Measurements from ENCODE around the gene CTSC. TPM values are rescaled to one million over a fixed set of nuclear protein-coding genes. Genes with fewer than 3 reads are reported as not detected.

The CTSC gene
- polyA plus RNA-seq, 1 donor from 2014 or later = 5.2 TPM

- Histone ChIP-seq H3K9me2 (ENCODE audit: insufficient read depth, low read length) (no peaks in the 10 kb centered on the region), H3K27ac (ENCODE audit: low read length) (no peak overlapping the region), H3K79me2 (replicated peaks; ENCODE audit: insufficient read depth, low read length) (no peaks in the 10 kb centered on the region), H3K4me3 (ENCODE audit: low read length) (no peak overlapping the region), H2AFZ (ENCODE audit: low read depth, low read length) (no peak overlapping the region), H3K9me3 (ENCODE audit: low read length) (no peaks in the 10 kb centered on the region), H3K27me3 (ENCODE audit: insufficient read depth, low read depth, low read length) (no peaks in the 10 kb centered on the region), H3F3A (ENCODE audit: insufficient read depth, low read length, poor library complexity, severe bottlenecking) (no peaks in the 10 kb centered on the region), H3K9ac (ENCODE audit: low read length) (no peak overlapping the region), H4K20me1 (ENCODE audit: insufficient read depth) (no peaks in the 10 kb centered on the region), H3K36me3 (ENCODE audit: insufficient read depth, low read length) (no peaks in the 10 kb centered on the region), H3K4me2 (ENCODE audit: low read length) (no peak overlapping the region)
- no peak for TF ChIP-seq POLR2AphosphoS5 (IDR thresholded peaks at IDR 0.05)
- no peak for TF ChIP-seq RAD21 (conservative IDR thresholded peaks at IDR 0.05)
- no peak for TF ChIP-seq MXI1 (conservative IDR thresholded peaks at IDR 0.05; ENCODE audit: poor library complexity, severe bottlenecking)
- no peak for TF ChIP-seq CTCF (IDR thresholded peaks at IDR 0.05; ENCODE audit: poor library complexity, severe bottlenecking)
- no peak for TF ChIP-seq TAF1 (IDR thresholded peaks at IDR 0.05; ENCODE audit: low read depth)
Observed at GRCh38 chr11:88333862-88334261, 3.7 kb downstream of the CTSC start.

- H3K9me3 ChIP-seq (ENCODE audit: low read length) = no peaks in the 10 kb centered on the region
- H2AFZ ChIP-seq (ENCODE audit: low read depth, low read length) = no peak overlapping the region
- H3K27me3 ChIP-seq (ENCODE audit: insufficient read depth, low read depth, low read length) = no peaks in the 10 kb centered on the region
- H3K4me3 ChIP-seq (ENCODE audit: low read length) = no peak overlapping the region
- no peak overlapping the region for H3K9ac ChIP-seq (ENCODE audit: low read length)
- no peaks in the 10 kb centered on the region for H3K9me2 ChIP-seq (ENCODE audit: insufficient read depth, low read length)
- no peak overlapping the region for H3K27ac ChIP-seq (ENCODE audit: low read length)
- H3F3A ChIP-seq (ENCODE audit: insufficient read depth, low read length, poor library complexity, severe bottlenecking) = no peaks in the 10 kb centered on the region
- TF ChIP-seq EZH2 (IDR thresholded peaks at IDR 0.05; ENCODE audit: borderline replicate concordance, insufficient read depth, low read length, poor library complexity, severe bottlenecking) (no peak), CTCF (IDR thresholded peaks at IDR 0.05; ENCODE audit: poor library complexity, severe bottlenecking) (no peak), REST (IDR thresholded peaks at IDR 0.05; ENCODE audit: borderline replicate concordance) (no peak), RAD21 (conservative IDR thresholded peaks at IDR 0.05) (no peak), TAF1 (IDR thresholded peaks at IDR 0.05; ENCODE audit: low read depth) (no peak), EP300 (conservative IDR thresholded peaks at IDR 0.05; ENCODE audit: poor library complexity, severe bottlenecking) (no peak), MXI1 (conservative IDR thresholded peaks at IDR 0.05; ENCODE audit: poor library complexity, severe bottlenecking) (no peak), POLR2AphosphoS5 (IDR thresholded peaks at IDR 0.05) (no peak), SMC3 (conservative IDR thresholded peaks at IDR 0.05; ENCODE audit: poor library complexity) (no peak)
- H4K20me1 ChIP-seq (ENCODE audit: insufficient read depth) = no peaks in the 10 kb centered on the region
- no peak overlapping the region for H3K4me2 ChIP-seq (ENCODE audit: low read length)
- H3K79me2 ChIP-seq (replicated peaks; ENCODE audit: insufficient read depth, low read length) = no peaks in the 10 kb centered on the region
- no peaks in the 10 kb centered on the region for H3K36me3 ChIP-seq (ENCODE audit: insufficient read depth, low read length)
Observed at GRCh38 chr11:88332851-88333250, 4.7 kb downstream of the CTSC start.
